ENCODE measurements around the gene HPCAL1.

Gene HPCAL1

GRCh38 chr2:10357193-10358169 is 54.8 kb downstream of the HPCAL1 start:
- no peak for DNase-seq

GRCh38 chr2:10359246-10359645 is 56.5 kb downstream of the HPCAL1 start:
- DNase-seq = no peak

GRCh38 chr2:10359731-10360329 is 57.1 kb downstream of the HPCAL1 start:
- DNase-seq = no peak

- DNase-seq = no peak
Measured at GRCh38 chr2:10360460-10360849, 57.8 kb downstream of the HPCAL1 start.

- DNase-seq = peak in 1 of 2 donors; percentile 47
Measured at GRCh38 chr2:10360850-10361588, 58.3 kb downstream of the HPCAL1 start.

GRCh38 chr2:10362096-10362897 is 59.6 kb downstream of the HPCAL1 start:
- no peak for DNase-seq

- no peak for DNase-seq
Measured at GRCh38 chr2:10362898-10363454, 60.3 kb downstream of the HPCAL1 start.

- no peak for DNase-seq
Measured at GRCh38 chr2:10363861-10364610, 61.3 kb downstream of the HPCAL1 start.

- no peak for DNase-seq
Measured at GRCh38 chr2:10365412-10365811, 62.7 kb downstream of the HPCAL1 start.

- no peak for DNase-seq
Measured at GRCh38 chr2:10366601-10367270, 64.0 kb downstream of the HPCAL1 start.

- no peak for DNase-seq
Measured at GRCh38 chr2:10367472-10368439, 65.1 kb downstream of the HPCAL1 start.

GRCh38 chr2:10368491-10369231 is 66.0 kb downstream of the HPCAL1 start:
- DNase-seq = no peak

- no peak for DNase-seq
Measured at GRCh38 chr2:10369269-10370255, 66.9 kb downstream of the HPCAL1 start.

GRCh38 chr2:10370390-10370789 is 67.7 kb downstream of the HPCAL1 start:
- no peak for DNase-seq

GRCh38 chr2:10370895-10371294 is 68.2 kb downstream of the HPCAL1 start:
- no peak for DNase-seq

- no peak for DNase-seq
Measured at GRCh38 chr2:10371441-10372196, 68.9 kb downstream of the HPCAL1 start.
